ENCODE measurements around the gene OBI1. TPM values are rescaled to one million over a fixed set of nuclear protein-coding genes. Genes with fewer than 3 reads are reported as not detected.
A peak's percentile ranks its signal among the peaks of the same experiment; 100 is the strongest.

OBI1 gene
- total and polyA plus RNA-seq, 2 donors (not counting 1 experiment from before 2014, with no cell fraction given): 3.1 to 15.4 TPM

DNA sequence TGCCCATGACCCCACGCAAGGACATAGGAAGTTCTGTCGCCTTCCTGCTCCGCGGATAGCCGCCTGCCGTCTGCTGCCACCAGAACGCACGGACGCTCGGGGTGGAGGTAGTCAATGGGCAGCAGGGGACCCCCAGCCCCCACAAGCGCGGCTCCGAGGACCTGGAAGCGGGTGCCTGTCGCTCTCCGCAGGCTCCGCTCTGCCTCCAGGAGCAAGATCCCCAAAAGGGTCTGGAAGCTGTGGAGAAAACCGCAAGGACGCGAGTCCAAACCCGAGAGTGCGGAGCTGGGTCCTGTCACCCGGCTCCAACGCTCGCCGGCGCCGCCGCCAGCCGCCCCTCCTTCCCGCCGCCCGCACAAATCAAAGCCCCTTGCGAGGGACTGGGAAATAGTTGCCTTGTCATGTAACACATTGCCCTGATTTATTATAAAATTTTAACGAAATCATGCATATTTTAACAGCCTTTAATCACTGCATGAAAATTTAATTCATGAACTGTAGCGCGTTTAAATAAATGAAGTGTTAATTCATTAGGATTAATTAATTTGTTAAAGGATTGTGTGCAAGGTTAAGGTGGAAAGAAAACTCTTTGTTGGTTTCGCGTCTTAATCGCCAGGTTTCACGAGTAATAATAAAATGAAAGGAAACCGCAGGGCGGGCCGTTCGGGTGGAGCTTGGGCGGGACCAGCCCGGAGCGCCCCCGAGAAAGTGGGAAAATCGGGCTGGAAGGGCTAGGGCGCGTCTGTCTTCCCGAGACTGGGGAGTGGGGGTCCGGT lies 50.1 kb downstream of the OBI1 start:
- H3K4me2 ChIP-seq (replicated peaks; ENCODE audit: low read depth, low read length, poor library complexity, severe bottlenecking): peak overlapping the region; percentile 91
- peak overlapping the region; percentile 39 for H2AFZ ChIP-seq (ENCODE audit: insufficient read depth, low read depth, low read length, poor library complexity, severe bottlenecking)
- peak; percentile 51 for DNase-seq
- H3K27ac Mint-ChIP-seq: no peak overlapping the region
- H3K4me3 Mint-ChIP-seq: peak overlapping the region; percentile 84
- H3K27me3 ChIP-seq (replicated peaks in 1 of 4; ENCODE audit: control extremely low read depth in 1 of 4, control insufficient read depth in 3 of 4, insufficient read depth in 4 of 4, low read length in 3 of 4): peaks cover 5 to 66% (median 64%) of the 10 kb centered on the region in 4 experiments
- peaks cover 5% of the 10 kb centered on the region for H4K20me1 ChIP-seq (ENCODE audit: control insufficient read depth, insufficient read depth, low read length, poor library complexity, severe bottlenecking)
- no peak for ATAC-seq (ENCODE audit: low read depth)
- no peaks in the 10 kb centered on the region for H3K36me3 ChIP-seq (replicated peaks in 1 of 2; ENCODE audit: control extremely low read depth in 1 of 2, control insufficient read depth in 1 of 2, extremely low read depth in 1 of 2, insufficient read depth in 2 of 2, low read length in 1 of 2)
- H3K79me2 ChIP-seq (ENCODE audit: control insufficient read depth, insufficient read depth, low read length): no peaks in the 10 kb centered on the region
- H3K4me1 Mint-ChIP-seq: peaks cover 49% of the 10 kb centered on the region
- peaks cover 40 to 57% of the 10 kb centered on the region in 2 donors for H3K4me1 ChIP-seq (ENCODE audit: control insufficient read depth in 2 of 2, insufficient read depth in 2 of 2, low read length in 2 of 2)
- no peaks in the 10 kb centered on the region for H3K9me3 Mint-ChIP-seq (ENCODE audit: insufficient read depth)
- peak overlapping the region; percentile 63 for H3K9ac ChIP-seq (ENCODE audit: low read length)
- peaks cover 68% of the 10 kb centered on the region for H3K27me3 Mint-ChIP-seq
- peak overlapping the region; percentile 26 to 57 (median 44) for H3K4me3 ChIP-seq (ENCODE audit: control extremely low read depth in 1 of 5, extremely low read depth in 1 of 5, insufficient read depth in 1 of 5, low read depth in 2 of 5, low read length in 4 of 5)
- WGBS (ENCODE audit: insufficient coverage): 5% methylated on average over 50 of the region's 54 CpGs
- H3K9me3 ChIP-seq (ENCODE audit: control extremely low read depth in 1 of 3, control insufficient read depth in 2 of 3, insufficient read depth in 1 of 3, low read length in 2 of 3): peaks cover 1 to 45% (median 4%) of the 10 kb centered on the region in 3 donors
- H3K27ac ChIP-seq (ENCODE audit: low read length in 2 of 2): no peak overlapping the region
- ChIA-PET CTCF (no interaction called here), POLR2A (interaction anchor here (0.5 to 1.1 kb wide), 2 partner anchors 16 to 740 kb away, joined by 3 to 4 read pairs; no protein-coding TSS in a partner anchor)
- intact Hi-C loops (cut with micrococcal nuclease): loop anchor here (1.0 to 10.0 kb wide), 2 partner anchors 14 to 914 kb away; partner anchors contain the start of gene SLAIN1
- TF ChIP-seq EZH2 (IDR thresholded peaks at IDR 0.05; ENCODE audit: borderline replicate concordance, insufficient read depth, low read depth, low read length, poor library complexity, severe bottlenecking): peak; percentile 68
- TF ChIP-seq, protein P1, sequence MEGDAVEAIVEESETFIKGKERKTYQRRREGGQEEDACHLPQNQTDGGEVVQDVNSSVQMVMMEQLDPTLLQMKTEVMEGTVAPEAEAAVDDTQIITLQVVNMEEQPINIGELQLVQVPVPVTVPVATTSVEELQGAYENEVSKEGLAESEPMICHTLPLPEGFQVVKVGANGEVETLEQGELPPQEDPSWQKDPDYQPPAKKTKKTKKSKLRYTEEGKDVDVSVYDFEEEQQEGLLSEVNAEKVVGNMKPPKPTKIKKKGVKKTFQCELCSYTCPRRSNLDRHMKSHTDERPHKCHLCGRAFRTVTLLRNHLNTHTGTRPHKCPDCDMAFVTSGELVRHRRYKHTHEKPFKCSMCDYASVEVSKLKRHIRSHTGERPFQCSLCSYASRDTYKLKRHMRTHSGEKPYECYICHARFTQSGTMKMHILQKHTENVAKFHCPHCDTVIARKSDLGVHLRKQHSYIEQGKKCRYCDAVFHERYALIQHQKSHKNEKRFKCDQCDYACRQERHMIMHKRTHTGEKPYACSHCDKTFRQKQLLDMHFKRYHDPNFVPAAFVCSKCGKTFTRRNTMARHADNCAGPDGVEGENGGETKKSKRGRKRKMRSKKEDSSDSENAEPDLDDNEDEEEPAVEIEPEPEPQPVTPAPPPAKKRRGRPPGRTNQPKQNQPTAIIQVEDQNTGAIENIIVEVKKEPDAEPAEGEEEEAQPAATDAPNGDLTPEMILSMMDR (IDR thresholded peaks at IDR 0.05): no peak

DNA sequence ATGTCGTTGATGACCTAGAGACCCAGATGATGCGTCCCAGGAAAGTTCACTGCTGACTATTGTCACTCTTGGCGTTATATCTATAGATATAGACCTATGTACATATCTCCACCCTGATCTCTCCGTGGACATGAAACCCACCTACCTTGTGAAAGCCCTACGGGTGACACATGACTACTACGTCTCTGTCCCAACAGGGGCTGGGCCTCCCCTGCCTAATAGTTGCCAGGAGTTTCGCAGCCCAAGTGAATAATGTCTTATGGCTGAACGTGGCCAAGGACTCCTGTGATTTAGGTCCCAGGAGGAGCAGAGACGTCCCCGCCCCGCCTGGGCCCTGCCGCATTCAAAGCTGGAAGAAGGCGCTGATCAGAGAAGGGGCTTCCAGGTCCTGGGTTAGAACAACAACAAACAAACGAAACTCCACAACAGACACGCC lies 50.7 kb downstream of the OBI1 start:
- H3K9me3 Mint-ChIP-seq (ENCODE audit: insufficient read depth): no peaks in the 10 kb centered on the region
- Histone ChIP-seq H3K79me2 (ENCODE audit: control insufficient read depth, insufficient read depth, low read length) (no peaks in the 10 kb centered on the region), H3K4me3 (ENCODE audit: control extremely low read depth in 1 of 5, extremely low read depth in 1 of 5, insufficient read depth in 1 of 5, low read depth in 2 of 5, low read length in 4 of 5) (peak overlapping the region in 3 of 5 experiments; percentile 44 to 57 (median 49)), H2AFZ (ENCODE audit: insufficient read depth, low read depth, low read length, poor library complexity, severe bottlenecking) (peak overlapping the region; percentile 39), H3K4me2 (replicated peaks; ENCODE audit: low read depth, low read length, poor library complexity, severe bottlenecking) (peak overlapping the region; percentile 91), H3K27me3 (replicated peaks in 1 of 4; ENCODE audit: control extremely low read depth in 1 of 4, control insufficient read depth in 3 of 4, insufficient read depth in 4 of 4, low read length in 3 of 4) (peaks cover 5 to 71% (median 67%) of the 10 kb centered on the region in 4 experiments), H3K36me3 (replicated peaks in 1 of 2; ENCODE audit: control extremely low read depth in 1 of 2, control insufficient read depth in 1 of 2, extremely low read depth in 1 of 2, insufficient read depth in 2 of 2, low read length in 1 of 2) (no peaks in the 10 kb centered on the region), H3K27ac (ENCODE audit: low read length in 2 of 2) (no peak overlapping the region), H3K9me3 (ENCODE audit: control extremely low read depth in 1 of 3, control insufficient read depth in 2 of 3, insufficient read depth in 1 of 3, low read length in 2 of 3) (peaks cover 1 to 51% (median 4%) of the 10 kb centered on the region in 3 donors), H4K20me1 (ENCODE audit: control insufficient read depth, insufficient read depth, low read length, poor library complexity, severe bottlenecking) (peaks cover 5% of the 10 kb centered on the region), H3K9ac (ENCODE audit: low read length) (peak overlapping the region; percentile 63), H3K4me1 (ENCODE audit: control insufficient read depth in 2 of 2, insufficient read depth in 2 of 2, low read length in 2 of 2) (peaks cover 44 to 63% of the 10 kb centered on the region in 2 donors)
- intact Hi-C loops (cut with micrococcal nuclease): loop anchor here (10.0 kb wide), 1 partner anchor 913 kb away; the partner anchor contains the start of gene SLAIN1
- POLR2A ChIA-PET: no interaction called here
- peaks cover 73% of the 10 kb centered on the region for H3K27me3 Mint-ChIP-seq
- TF ChIP-seq EZH2 (IDR thresholded peaks at IDR 0.05; ENCODE audit: borderline replicate concordance, insufficient read depth, low read depth, low read length, poor library complexity, severe bottlenecking): no peak
- TF ChIP-seq, protein P1 (IDR thresholded peaks at IDR 0.05): no peak
- peaks cover 54% of the 10 kb centered on the region for H3K4me1 Mint-ChIP-seq
- peak overlapping the region; percentile 53 for H3K27ac Mint-ChIP-seq
- CTCF ChIA-PET: no interaction called here
- peak overlapping the region; percentile 84 for H3K4me3 Mint-ChIP-seq
- DNase-seq (no peak), ATAC-seq (ENCODE audit: low read depth) (no peak)
- WGBS (ENCODE audit: insufficient coverage): 13% methylated on average over 12 of the region's 15 CpGs

Measured in B cell (primary cell).